ENCODE results near the gene TOP1.
A peak's percentile ranks its signal among the peaks of the same experiment; 100 is the strongest.

Gene TOP1

DNA sequence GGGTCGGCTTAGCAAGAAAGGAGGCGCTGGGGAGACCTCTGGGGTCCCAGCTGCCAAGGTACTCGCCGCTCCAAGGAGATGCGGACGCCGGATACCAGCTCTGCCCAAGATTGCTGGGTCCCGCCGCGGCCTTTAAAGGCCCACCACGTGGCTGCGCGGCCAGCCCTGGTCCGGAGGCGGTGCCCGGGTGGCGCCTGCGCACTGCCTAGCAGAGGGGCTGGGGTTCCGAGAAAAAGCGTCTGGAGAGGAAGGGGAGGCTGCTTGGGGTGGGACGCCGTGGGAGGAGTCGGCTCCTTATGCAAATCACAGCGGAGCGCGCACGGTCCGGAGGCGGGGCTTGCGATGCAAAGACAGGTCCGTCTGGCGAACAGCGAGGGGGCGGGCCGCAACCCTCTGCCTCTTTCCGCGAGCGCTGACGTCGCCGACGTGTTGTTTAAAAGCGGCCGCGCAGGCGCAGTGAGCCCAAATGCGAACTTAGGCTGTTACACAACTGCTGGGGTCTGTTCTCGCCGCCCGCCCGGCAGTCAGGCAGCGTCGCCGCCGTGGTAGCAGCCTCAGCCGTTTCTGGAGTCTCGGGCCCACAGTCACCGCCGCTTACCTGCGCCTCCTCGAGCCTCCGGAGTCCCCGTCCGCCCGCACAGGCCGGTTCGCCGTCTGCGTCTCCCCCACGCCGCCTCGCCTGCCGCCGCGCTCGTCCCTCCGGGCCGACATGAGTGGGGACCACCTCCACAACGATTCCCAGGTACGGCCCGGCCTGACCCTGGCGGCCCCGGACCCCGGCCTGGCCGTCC lies at the start of gene TOP1:
Gene TOP1 (plus strand): TSS at position 464 of the 791 bp plus-strand sequence. CDS start 246 bp downstream, at position 710.
- peak within 1 kb of the TSS; percentile 92 for H3K4me3 Mint-ChIP-seq
- no peaks in the 10 kb centered on the region for H3K9me3 Mint-ChIP-seq
- peak within 1 kb of the TSS; percentile 89 for H3K27ac Mint-ChIP-seq
- peaks cover 43% of the 10 kb centered on the region for H3K36me3 Mint-ChIP-seq (ENCODE audit: low read depth)
- peak; percentile 95 for ATAC-seq
- H3K27me3 Mint-ChIP-seq, result no peaks in the 10 kb centered on the region
- peak; percentile 100 for DNase-seq
- peaks cover 52% of the 10 kb centered on the region for H3K4me1 Mint-ChIP-seq

DNA sequence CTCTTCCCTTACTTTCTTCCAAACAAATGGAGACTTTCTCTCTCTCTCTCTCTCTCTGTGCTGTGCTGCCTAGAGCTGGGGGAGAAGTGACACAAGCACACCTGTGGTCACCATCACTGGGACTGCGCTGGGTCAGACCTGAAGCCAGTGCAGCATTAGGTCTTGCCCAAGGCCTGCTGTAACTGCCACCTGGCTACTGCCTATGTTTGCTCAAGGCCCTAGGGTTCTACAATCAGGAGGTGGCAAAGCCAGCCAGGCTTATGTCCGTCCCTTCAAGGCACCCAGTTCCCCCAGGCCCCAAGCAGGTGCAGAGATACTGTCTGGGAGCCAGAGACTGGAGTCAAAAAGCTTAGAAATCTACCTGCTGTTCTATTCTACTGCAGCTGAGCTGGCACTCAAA lies 49.4 kb upstream of the TOP1 start:
- Mint-ChIP-seq H3K4me3 (no peak overlapping the region), H3K36me3 (ENCODE audit: low read depth) (peaks cover 9% of the 10 kb centered on the region), H3K27ac (no peak overlapping the region), H3K4me1 (no peaks in the 10 kb centered on the region), H3K9me3 (peaks cover 19% of the 10 kb centered on the region), H3K27me3 (peaks cover 11% of the 10 kb centered on the region)
- DNase-seq (no peak), ATAC-seq (no peak)

DNA sequence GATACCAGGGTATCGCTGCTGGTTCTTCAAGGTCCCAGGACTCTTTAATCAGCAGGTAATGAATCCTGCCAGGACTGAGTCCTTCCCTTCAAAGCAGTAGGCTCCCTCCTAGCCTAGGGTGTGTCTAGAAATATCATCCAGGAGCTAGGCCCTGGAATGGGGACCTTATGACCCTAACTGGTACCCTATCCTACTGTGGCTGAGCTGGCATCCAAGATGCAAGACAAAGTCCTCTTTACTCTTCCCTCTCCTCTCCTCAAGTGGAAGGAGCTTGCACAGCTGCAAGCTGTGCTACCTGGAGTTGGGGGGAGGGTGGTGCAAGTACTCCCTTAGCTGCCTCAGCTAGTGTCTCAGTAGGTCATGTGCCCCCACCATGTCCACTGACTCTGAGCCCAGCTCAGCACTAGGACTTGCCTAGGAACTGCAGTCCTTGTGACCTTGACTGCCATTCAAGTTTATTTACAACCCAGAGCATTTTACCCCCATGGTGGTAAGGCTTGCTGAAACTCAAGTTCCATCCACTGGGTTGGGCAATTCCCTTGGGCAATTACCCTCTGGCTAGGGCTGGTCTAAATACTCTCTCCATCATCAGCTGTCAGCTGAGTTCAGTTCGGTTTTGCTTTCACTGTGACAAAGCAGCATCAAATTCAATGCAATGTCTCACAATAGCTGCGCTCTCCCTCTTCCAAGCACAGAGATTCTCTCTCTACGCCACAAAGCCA lies 48.4 kb upstream of the TOP1 start:
- Mint-ChIP-seq H3K4me3 (no peak overlapping the region), H3K9me3 (peaks cover 19% of the 10 kb centered on the region), H3K27ac (no peak overlapping the region), H3K4me1 (no peaks in the 10 kb centered on the region), H3K36me3 (ENCODE audit: low read depth) (peaks cover 9% of the 10 kb centered on the region), H3K27me3 (peaks cover 11% of the 10 kb centered on the region)
- DNase-seq (no peak), ATAC-seq (no peak)

DNA sequence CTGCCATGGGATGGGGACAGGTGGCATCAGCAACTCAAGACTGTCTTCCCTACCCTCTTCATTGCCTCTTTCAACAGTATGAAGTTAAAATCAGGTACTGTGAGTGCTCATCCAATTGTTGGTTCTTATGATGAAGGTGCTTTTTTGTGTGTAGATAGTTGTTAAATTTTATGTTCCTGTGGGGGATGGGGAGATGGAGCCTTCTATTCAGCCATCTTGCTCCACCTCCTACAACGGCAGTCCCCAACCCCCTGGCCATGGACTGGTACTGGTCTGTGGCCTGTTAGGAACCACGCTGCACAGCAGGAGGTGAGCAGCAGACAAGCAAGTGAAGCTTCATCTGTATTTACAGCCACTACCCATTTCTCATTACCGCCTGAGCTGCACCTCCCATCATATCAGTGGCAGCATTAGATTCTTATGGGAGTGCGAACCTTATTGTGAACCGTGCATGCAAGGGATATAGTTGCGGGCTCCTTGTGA lies 47.8 kb upstream of the TOP1 start:
- ATAC-seq (no peak), DNase-seq (no peak)
- H3K36me3 Mint-ChIP-seq (ENCODE audit: low read depth), result peaks cover 9% of the 10 kb centered on the region
- peaks cover 19% of the 10 kb centered on the region for H3K9me3 Mint-ChIP-seq
- no peak overlapping the region for H3K27ac Mint-ChIP-seq
- no peak overlapping the region for H3K4me3 Mint-ChIP-seq
- H3K4me1 Mint-ChIP-seq, result no peaks in the 10 kb centered on the region
- H3K27me3 Mint-ChIP-seq, result peaks cover 11% of the 10 kb centered on the region

DNA sequence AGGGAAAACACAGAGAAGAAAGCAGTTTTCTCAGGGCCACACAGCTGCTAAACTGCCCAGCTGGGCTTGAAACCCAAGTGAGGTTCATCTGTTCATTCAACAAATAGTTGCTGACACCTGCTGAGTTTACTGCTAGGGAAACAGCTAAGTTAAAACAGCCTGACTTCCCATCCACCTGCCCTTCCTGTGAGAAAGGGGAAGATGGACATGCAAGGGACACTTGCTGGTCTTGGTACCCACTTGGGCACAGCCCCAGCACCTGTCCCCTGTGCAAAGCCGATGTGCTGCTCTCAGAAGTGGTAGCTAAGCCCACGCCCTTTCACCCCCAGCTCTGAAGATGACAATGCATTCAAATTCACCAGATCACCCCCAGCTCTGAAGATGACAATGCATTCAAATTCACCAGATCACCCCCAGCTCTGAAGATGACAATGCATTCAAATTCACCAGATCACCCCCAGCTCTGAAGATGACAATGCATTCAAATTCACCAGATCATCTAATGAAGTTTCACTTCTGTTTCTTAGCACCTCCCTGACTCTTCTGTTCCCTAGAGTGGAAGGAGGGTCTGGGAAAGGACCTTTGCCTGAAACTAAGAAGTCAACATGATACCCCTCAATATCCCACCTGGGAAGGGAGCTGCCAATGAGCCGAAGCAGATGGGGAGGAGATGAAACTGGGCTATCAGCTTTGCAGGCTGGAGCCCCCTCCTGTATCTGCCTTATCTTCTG lies 46.0 kb upstream of the TOP1 start:
- DNase-seq (no peak), ATAC-seq (no peak)
- H3K27ac Mint-ChIP-seq, result no peak overlapping the region
- peaks cover 11% of the 10 kb centered on the region for H3K4me1 Mint-ChIP-seq
- peaks cover 3% of the 10 kb centered on the region for H3K36me3 Mint-ChIP-seq (ENCODE audit: low read depth)
- no peaks in the 10 kb centered on the region for H3K27me3 Mint-ChIP-seq
- H3K9me3 Mint-ChIP-seq, result peaks cover 11% of the 10 kb centered on the region
- no peak overlapping the region for H3K4me3 Mint-ChIP-seq

DNA sequence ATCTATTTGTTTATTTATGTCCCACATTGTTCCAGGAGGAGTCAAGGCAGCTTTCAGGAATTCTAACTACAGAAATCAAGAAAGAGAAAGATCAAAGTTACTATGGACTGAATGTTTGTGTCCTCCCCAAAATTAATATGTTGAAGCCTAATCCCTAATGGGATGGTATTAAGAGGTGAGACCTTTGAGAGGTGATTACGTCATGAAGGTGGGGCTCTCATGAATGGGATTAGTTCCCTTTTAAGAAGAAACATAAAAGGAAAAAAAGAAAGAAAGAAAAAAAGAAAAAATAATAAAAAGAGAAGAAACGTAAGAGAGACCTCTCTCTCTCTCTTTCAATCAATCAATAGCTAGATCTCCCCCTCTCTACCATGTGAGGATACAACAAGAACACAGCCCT lies 44.7 kb upstream of the TOP1 start:
- no peaks in the 10 kb centered on the region for H3K9me3 Mint-ChIP-seq

DNA sequence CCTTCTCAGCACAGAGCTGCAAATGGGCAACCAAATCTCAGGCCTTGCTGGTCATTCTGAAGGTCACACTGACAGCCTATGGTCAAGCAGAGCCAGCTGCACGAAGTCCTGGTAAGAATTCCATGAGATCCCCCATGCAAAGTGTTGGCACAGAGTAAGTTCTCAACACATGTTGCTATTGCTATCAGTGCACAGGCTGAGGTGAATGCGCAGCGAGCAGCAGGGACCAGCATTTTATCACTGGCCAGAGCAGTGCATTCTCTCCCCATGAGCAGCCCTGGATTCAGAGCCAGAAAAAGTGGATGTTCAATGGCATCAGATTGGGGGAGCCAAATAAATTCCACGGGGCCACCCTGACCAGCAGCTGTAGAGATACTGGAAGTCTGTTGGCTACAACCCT lies 44.1 kb upstream of the TOP1 start:
- no peaks in the 10 kb centered on the region for H3K9me3 Mint-ChIP-seq

More for the DNA sequence above, 44.7 kb upstream of the TOP1 start:
- Mint-ChIP-seq H3K36me3 (ENCODE audit: low read depth) (no peaks in the 10 kb centered on the region), H3K27me3 (no peaks in the 10 kb centered on the region), H3K4me1 (peaks cover 11% of the 10 kb centered on the region), H3K4me3 (no peak overlapping the region), H3K27ac (no peak overlapping the region)
- ATAC-seq, result no peak
- no peak for DNase-seq

DNA sequence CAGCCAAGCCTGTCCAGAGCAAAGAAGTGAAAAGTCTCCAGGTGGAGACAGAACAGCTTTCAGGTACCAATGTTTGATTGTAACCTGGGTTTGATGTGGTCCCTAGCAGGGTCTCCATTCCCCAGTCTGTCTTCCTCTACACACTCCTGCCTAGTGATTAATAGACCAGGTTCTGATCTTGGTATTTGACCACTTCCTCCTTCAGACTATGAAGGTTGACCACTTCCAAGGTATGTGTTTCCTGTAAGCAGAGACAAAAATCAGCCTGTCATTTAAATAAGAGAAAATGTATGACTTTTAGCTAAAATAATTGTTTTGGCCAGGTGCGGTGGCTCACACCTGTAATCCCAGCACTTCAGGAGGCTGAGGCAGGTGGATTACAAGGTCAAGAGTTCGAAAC lies 41.8 kb upstream of the TOP1 start:
- DNase-seq (no peak), ATAC-seq (no peak)
- Mint-ChIP-seq H3K27ac (no peak overlapping the region), H3K4me3 (no peak overlapping the region), H3K9me3 (no peaks in the 10 kb centered on the region), H3K4me1 (peaks cover 29% of the 10 kb centered on the region), H3K27me3 (no peaks in the 10 kb centered on the region), H3K36me3 (ENCODE audit: low read depth) (no peaks in the 10 kb centered on the region)

More for the DNA sequence above, 44.1 kb upstream of the TOP1 start:
- Mint-ChIP-seq H3K27ac (no peak overlapping the region), H3K36me3 (ENCODE audit: low read depth) (no peaks in the 10 kb centered on the region), H3K4me3 (no peak overlapping the region), H3K4me1 (peaks cover 11% of the 10 kb centered on the region), H3K27me3 (no peaks in the 10 kb centered on the region)
- ATAC-seq (no peak), DNase-seq (no peak)

DNA sequence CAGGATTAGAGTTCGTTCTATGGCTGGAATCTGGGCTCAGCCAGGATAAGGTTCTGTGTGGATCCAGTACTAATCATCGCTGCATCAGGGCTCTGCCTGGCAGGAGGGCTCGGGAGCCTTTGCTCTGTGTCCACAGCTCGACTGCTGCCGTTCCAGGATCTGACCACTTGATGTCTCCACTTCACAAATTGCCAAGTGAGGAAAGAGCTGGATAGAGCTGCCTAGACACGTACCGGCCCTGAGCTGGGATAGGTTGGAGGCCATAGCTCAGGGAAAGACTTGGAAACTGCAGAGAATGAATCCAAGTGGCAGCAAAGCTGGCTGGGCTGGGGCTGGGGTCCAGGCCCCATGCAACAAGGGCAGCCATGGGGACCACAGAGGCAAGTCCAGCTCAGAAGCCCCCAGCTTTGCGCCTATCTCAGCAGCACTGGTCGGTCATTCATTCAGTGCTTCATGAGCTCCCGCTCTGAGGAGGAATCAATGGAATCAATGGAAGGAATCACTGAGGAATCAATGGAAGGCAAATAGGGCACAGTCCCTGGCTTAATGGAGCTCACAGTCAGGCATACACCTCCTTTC lies 38.0 kb upstream of the TOP1 start:
- ATAC-seq, result peak; percentile 97
- Mint-ChIP-seq H3K36me3 (ENCODE audit: low read depth) (no peaks in the 10 kb centered on the region), H3K9me3 (no peaks in the 10 kb centered on the region), H3K4me3 (no peak overlapping the region), H3K27me3 (no peaks in the 10 kb centered on the region), H3K27ac (peak overlapping the region; percentile 81), H3K4me1 (peaks cover 30% of the 10 kb centered on the region)
- DNase-seq, result peak; percentile 72

DNA sequence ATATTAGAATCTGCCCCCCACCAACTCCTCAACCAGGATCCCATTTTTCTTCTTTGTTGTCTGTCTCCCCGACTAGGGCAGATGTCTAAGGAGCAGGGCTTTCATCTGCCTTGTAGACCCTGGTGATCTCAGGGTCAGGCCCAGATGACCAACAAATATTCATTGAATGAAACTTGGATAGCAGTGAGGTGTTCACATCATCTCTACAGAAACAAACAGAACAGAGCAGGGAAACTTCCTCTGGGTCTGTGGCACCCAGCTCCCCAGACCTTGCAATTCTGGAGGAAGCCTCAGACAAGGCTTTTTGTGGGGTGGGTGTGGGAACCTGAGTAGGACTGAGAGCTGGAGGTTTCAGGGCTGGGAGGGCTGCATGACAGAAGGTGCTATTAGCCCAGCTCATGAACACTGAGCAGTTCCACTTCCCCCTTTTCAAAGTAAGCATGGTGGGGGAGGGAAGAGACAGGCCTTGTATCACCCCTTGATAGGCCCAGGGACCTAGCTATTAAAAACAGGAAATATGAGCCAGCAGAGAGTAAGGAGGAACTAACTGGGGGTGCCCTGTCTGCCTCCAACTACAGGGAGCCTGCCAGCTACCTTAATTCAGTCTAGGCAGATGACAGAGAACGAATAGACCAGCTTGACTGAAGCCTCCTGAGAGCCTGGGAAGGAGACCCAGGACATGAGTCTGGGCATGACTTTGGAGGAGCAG lies 37.3 kb upstream of the TOP1 start:
- ATAC-seq (peak; percentile 55), DNase-seq (peak; percentile 32)
- Mint-ChIP-seq H3K27ac (peak overlapping the region; percentile 81), H3K9me3 (no peaks in the 10 kb centered on the region), H3K4me1 (peaks cover 30% of the 10 kb centered on the region), H3K36me3 (ENCODE audit: low read depth) (no peaks in the 10 kb centered on the region), H3K27me3 (no peaks in the 10 kb centered on the region), H3K4me3 (no peak overlapping the region)

DNA sequence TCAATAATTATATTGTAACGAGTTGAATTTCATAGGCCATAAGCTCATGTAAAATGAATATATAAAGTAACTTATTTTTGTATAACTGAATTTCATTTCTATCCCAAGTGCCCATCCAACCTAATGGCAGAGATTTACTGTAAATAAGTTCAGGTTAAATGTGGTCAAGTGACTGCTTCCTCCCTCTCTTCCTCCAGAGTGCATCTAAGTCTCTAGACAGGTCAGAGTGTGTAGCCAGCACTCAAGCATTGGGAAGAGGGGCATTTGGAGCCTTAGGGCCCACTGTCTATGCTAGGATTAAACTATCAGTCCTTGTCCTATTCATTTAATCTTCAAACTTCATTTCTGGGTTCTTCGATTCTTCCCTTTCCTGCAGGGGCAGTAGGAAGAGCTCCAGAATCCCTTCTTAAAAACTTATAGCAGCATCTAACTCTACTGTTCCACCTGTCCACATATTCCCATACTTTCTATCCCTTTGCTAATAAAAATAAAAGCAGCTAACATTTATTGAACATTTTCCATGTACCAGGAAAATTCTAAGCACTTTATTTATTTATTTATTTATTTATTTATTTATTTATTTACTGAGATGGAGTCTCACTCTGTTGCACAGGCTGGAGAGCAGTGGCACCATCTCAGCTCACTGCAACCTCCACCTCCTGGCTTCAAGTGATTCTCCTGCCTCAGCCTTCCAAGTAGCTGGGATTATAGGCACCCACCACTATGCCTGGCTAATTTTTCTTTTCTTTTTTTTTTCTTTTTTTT lies 36.1 kb upstream of the TOP1 start:
- Mint-ChIP-seq H3K36me3 (ENCODE audit: low read depth) (no peaks in the 10 kb centered on the region), H3K4me1 (peaks cover 19% of the 10 kb centered on the region), H3K9me3 (no peaks in the 10 kb centered on the region), H3K27me3 (no peaks in the 10 kb centered on the region), H3K4me3 (no peak overlapping the region), H3K27ac (no peak overlapping the region)
- DNase-seq, result no peak
- ATAC-seq, result no peak

DNA sequence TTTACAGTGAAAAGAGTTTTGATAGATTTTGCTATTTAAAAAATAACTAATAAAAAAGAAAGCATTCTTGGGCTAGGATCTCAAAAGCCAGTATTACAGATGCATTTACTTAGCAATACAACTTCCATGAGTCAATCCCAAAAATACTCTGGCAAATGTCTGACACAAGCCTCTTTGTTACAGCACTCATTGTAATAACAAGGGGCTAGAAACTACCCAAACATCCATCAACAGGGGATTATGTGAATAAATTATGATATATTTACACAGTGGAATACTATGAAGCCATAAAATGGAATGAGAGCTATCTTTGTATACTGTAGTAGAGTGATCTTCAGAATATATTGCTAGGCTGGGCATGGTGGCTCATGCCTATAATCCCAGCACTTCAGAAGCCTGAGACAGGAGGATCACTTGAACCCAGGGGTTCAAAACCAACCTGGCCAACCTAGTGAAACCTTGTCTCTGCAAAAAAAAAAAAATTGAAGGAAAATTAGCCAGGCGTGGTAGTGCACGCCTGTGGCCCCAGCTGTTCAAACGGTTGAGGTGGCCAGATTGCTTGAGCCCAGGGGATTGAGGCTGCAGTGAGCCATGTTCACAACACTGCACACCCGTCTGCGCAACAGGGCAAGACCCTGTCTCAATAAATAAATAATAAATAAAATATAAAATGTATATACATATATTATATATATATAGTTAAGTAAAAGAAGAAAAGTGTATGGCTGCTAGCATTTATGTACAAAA lies 34.7 kb upstream of the TOP1 start:
- H3K27ac Mint-ChIP-seq, result no peak overlapping the region

DNA sequence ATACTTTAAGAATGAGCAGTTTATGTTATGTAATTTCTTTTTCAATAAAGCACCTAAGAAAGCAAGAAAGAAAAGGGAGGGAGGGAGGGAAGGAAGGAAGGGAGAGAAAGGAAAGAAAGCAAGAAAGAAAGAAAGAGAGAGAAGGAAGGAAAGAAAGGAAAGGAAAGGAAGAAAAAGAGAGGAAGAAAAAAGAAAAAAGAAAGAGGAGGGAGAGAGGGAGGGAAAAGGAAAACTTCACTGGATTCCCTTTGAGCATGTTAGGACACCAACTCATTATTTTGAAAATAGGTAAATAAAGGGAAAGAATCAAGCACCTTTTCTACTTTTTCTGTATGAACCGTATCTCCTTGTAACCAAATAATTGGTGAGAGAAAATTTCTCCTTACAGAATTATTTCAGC lies 32.3 kb upstream of the TOP1 start:
- H3K4me3 Mint-ChIP-seq, result no peak overlapping the region
- no peak for ATAC-seq
- H3K27ac Mint-ChIP-seq, result no peak overlapping the region
- no peaks in the 10 kb centered on the region for H3K36me3 Mint-ChIP-seq (ENCODE audit: low read depth)
- no peak for DNase-seq
- H3K4me1 Mint-ChIP-seq, result peaks cover 6% of the 10 kb centered on the region
- no peaks in the 10 kb centered on the region for H3K9me3 Mint-ChIP-seq
- H3K27me3 Mint-ChIP-seq, result no peaks in the 10 kb centered on the region

More for the DNA sequence above, 34.7 kb upstream of the TOP1 start:
- Mint-ChIP-seq H3K9me3 (no peaks in the 10 kb centered on the region), H3K36me3 (ENCODE audit: low read depth) (no peaks in the 10 kb centered on the region), H3K27me3 (no peaks in the 10 kb centered on the region), H3K4me3 (no peak overlapping the region), H3K4me1 (peaks cover 19% of the 10 kb centered on the region)
- ATAC-seq (no peak), DNase-seq (no peak)

Data from activated naive CD8-positive, alpha-beta T cell treated with anti-CD3 and anti-CD28 coated beads, Interleukin-2, amount 50 U/mL, for 24 hours (primary cell).